Measurements from ENCODE around the gene ABHD16B.
A peak's percentile ranks its signal among the peaks of the same experiment; 100 is the strongest.

ABHD16B gene

GRCh38 chr20:63844511-63844991, 16.7 kb upstream of the ABHD16B start:
- TF ChIP-seq CTCF (conservative IDR thresholded peaks at IDR 0.05; ENCODE audit: low read length) = no peak
- no peak for TF ChIP-seq EZH2phosphoT487 (IDR thresholded peaks at IDR 0.05; ENCODE audit: borderline replicate concordance)
- Histone ChIP-seq H3K27me3 (ENCODE audit: insufficient read depth, low read length, poor library complexity, severe bottlenecking) (no peaks in the 10 kb centered on the region), H3K9me2 (replicated peaks; ENCODE audit: low read depth, low read length) (no peaks in the 10 kb centered on the region), H3K4me1 (ENCODE audit: insufficient read depth, low read length, poor library complexity, severe bottlenecking) (peaks cover 63% of the 10 kb centered on the region), H3K4me2 (ENCODE audit: low read depth, low read length, poor library complexity, severe bottlenecking) (peak overlapping the region; percentile 79), H3F3A (ENCODE audit: low read depth) (no peaks in the 10 kb centered on the region), H3K9ac (ENCODE audit: low read depth, low read length, poor library complexity, severe bottlenecking) (peak overlapping the region; percentile 67), H4K20me1 (ENCODE audit: insufficient read depth, low read length, poor library complexity, severe bottlenecking) (no peaks in the 10 kb centered on the region), H3K36me3 (ENCODE audit: insufficient read depth, low read length) (no peaks in the 10 kb centered on the region), H3K79me2 (ENCODE audit: insufficient read depth, low read length) (no peaks in the 10 kb centered on the region), H3K9me3 (ENCODE audit: insufficient read depth, low read depth, low read length) (no peaks in the 10 kb centered on the region), H3K4me3 (ENCODE audit: low read length, poor library complexity, severe bottlenecking) (peak overlapping the region; percentile 59), H2AFZ (ENCODE audit: low read length) (no peak overlapping the region)

GRCh38 chr20:63846128-63846771, 15.0 kb upstream of the ABHD16B start:
- no peaks in the 10 kb centered on the region for H4K20me1 ChIP-seq (ENCODE audit: insufficient read depth, low read length, poor library complexity, severe bottlenecking)

GRCh38 chr20:63846888-63847236, 14.4 kb upstream of the ABHD16B start:
- H3K9me3 ChIP-seq (ENCODE audit: insufficient read depth, low read depth, low read length) = no peaks in the 10 kb centered on the region
- peak overlapping the region; percentile 69 for H3K9ac ChIP-seq (ENCODE audit: low read depth, low read length, poor library complexity, severe bottlenecking)
- peak overlapping the region; percentile 58 for H3K4me2 ChIP-seq (ENCODE audit: low read depth, low read length, poor library complexity, severe bottlenecking)
- H2AFZ ChIP-seq (ENCODE audit: low read length) = no peak overlapping the region
- H3K4me1 ChIP-seq (ENCODE audit: insufficient read depth, low read length, poor library complexity, severe bottlenecking) = peaks cover 68% of the 10 kb centered on the region
- TF ChIP-seq CTCF (conservative IDR thresholded peaks at IDR 0.05; ENCODE audit: low read length) (no peak), EZH2phosphoT487 (IDR thresholded peaks at IDR 0.05; ENCODE audit: borderline replicate concordance) (no peak)
- no peaks in the 10 kb centered on the region for H3K27me3 ChIP-seq (ENCODE audit: insufficient read depth, low read length, poor library complexity, severe bottlenecking)
- no peaks in the 10 kb centered on the region for H3K79me2 ChIP-seq (ENCODE audit: insufficient read depth, low read length)
- no peaks in the 10 kb centered on the region for H3F3A ChIP-seq (ENCODE audit: low read depth)
- H3K9me2 ChIP-seq (replicated peaks; ENCODE audit: low read depth, low read length) = no peaks in the 10 kb centered on the region
- H4K20me1 ChIP-seq (ENCODE audit: insufficient read depth, low read length, poor library complexity, severe bottlenecking) = no peaks in the 10 kb centered on the region
- no peak overlapping the region for H3K4me3 ChIP-seq (ENCODE audit: low read length, poor library complexity, severe bottlenecking)
- no peaks in the 10 kb centered on the region for H3K36me3 ChIP-seq (ENCODE audit: insufficient read depth, low read length)

More at GRCh38 chr20:63846128-63846771, 15.0 kb upstream of the ABHD16B start:
- Histone ChIP-seq H3K9me2 (replicated peaks; ENCODE audit: low read depth, low read length) (no peaks in the 10 kb centered on the region), H3F3A (ENCODE audit: low read depth) (no peaks in the 10 kb centered on the region), H3K27me3 (ENCODE audit: insufficient read depth, low read length, poor library complexity, severe bottlenecking) (no peaks in the 10 kb centered on the region), H3K4me2 (ENCODE audit: low read depth, low read length, poor library complexity, severe bottlenecking) (no peak overlapping the region), H3K4me3 (ENCODE audit: low read length, poor library complexity, severe bottlenecking) (no peak overlapping the region), H2AFZ (ENCODE audit: low read length) (no peak overlapping the region), H3K4me1 (ENCODE audit: insufficient read depth, low read length, poor library complexity, severe bottlenecking) (peaks cover 70% of the 10 kb centered on the region), H3K79me2 (ENCODE audit: insufficient read depth, low read length) (no peaks in the 10 kb centered on the region), H3K36me3 (ENCODE audit: insufficient read depth, low read length) (no peaks in the 10 kb centered on the region), H3K9ac (ENCODE audit: low read depth, low read length, poor library complexity, severe bottlenecking) (peak overlapping the region; percentile 69), H3K9me3 (ENCODE audit: insufficient read depth, low read depth, low read length) (no peaks in the 10 kb centered on the region)
- no peak for TF ChIP-seq CTCF (conservative IDR thresholded peaks at IDR 0.05; ENCODE audit: low read length)
- no peak for TF ChIP-seq EZH2phosphoT487 (IDR thresholded peaks at IDR 0.05; ENCODE audit: borderline replicate concordance)
